HG03469 (cell line): Measurements from ENCODE around the gene TTC9B.

Source experiments
- ATAC-seq: cut with Tn5 transposase; IDR thresholded peaks from one replicate; pipeline ENCODE4 v1.9.1; 2021; ENCODE audit warnings: mild to moderate bottlenecking, moderate library complexity, moderate number of reproducible peaks; ENCODE audit not compliant: unreplicated experiment

Gene TTC9B

DNA sequence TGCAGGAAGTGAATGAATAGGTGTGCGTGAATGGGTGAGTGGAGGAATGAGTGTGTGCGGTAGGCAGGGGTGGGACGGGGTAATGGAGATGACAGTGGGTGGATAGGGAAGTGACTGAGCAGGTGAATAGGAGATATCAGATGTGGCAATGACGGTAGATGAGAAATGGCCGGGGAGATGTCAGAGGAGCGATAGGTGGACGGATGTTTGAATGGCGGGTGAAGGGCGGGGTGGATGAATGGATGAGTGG lies 1.5 kb downstream of the TTC9B start:
- ATAC-seq = no peak

DNA sequence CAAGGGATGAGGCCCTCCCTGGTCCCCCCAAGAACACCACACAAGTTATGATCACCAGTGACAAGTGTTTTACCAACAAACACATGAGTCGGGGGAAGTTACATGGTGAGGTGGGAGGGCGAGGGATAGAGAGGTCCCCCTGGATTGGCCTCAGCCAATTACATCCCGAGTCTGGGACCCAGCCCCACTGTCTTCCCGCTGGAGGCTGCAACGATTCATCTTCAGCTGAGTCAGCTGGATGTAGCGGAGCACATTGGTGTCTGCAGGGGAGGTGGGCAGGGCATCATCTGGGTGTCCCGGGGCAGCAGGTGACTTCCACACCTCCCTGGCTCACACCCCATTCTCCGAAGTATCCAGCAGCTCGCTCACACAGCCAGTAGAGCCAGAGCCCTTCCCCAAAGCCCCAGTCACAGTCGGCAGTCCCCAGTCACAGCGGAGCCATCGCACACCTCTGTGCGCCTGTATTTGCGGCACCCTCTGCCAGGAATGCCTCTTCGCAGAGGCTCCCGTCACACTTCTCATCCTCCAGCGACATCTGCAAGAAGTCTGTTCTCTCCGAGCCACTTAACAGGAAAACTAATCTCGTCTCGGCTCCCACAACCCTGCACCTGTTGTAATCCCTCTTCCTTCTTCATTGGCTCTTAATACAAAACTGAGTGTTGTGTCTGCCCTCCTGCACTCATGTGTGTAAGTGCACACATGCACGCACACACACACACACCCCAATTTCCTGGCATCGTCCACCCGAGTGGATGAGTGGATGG lies 2.0 kb downstream of the TTC9B start:
- ATAC-seq = no peak

DNA sequence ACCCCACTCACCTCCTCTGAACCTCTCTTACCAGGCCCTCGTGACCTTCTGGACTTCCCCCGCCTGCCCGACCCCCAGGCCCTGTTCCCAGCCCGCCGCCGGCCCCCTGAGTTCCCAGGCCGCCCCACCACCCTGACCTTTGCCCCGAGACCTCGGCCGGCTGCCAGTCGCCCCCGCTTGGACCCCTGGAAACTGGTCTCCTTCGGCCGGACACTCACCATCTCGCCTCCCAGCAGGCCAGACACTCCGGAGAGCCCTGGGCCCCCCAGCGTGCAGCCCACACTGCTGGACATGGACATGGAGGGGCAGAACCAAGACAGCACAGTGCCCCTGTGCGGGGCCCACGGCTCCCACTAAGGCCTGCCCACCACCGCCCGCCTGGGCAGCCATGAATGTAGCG lies 3.2 kb downstream of the TTC9B start:
- ATAC-seq = no peak

DNA sequence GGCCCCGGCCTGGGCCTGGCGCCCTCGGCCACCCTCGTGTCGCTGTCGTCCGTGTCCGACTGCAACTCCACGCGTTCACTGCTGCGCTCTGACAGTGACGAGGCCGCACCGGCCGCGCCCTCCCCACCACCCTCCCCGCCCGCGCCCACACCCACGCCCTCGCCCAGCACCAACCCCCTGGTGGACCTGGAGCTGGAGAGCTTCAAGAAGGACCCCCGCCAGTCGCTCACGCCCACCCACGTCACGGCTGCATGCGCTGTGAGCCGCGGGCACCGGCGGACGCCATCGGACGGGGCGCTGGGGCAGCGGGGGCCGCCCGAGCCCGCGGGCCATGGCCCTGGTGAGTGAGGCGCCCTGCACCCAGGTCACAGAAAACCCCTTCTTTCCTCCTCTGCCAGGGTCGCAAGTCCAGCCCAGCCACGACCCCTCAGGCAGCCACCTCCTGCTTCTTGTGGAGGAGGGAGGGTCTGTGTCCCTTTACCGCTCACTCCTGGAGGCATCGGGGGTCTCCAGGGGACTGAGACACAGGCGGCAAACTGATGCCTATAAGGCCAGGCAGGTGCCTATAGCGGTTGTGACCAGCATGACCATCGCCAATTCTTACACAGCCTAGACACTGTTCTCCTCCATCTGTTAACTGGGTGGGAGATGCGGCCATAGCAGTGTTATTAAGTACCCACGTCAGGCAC lies 4.2 kb downstream of the TTC9B start:
- no peak for ATAC-seq

DNA sequence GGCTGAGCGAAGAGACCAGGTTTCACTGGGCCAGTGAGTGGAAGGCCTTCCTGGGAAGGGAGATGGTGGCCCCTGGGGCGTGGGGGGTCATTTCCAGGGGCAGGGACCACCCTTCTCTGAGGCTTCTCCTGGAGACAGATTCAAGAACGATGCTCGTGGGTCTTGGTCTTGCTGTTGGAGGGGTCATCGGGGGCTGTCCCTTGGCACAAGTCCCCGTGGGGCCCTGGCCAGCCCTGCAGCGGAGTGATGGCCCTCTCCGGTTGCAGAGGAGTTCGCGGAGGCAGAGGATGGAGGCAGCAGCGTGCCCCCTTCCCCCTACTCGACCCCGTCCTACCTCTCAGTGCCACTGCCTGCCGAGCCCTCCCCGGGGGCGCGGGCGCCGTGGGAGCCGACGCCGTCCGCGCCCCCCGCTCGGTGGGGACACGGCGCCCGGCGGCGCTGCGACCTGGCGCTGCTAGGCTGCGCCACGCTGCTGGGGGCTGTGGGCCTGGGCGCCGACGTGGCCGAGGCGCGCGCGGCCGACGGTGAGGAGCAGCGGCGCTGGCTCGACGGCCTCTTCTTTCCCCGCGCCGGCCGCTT lies 4.8 kb downstream of the TTC9B start:
- ATAC-seq = no peak

- ATAC-seq = no peak
Measured at GRCh38 chr19:40210889-40211288, 7.3 kb downstream of the TTC9B start.

- ATAC-seq = no peak
Measured at GRCh38 chr19:40208602-40209001, 9.6 kb downstream of the TTC9B start.

DNA sequence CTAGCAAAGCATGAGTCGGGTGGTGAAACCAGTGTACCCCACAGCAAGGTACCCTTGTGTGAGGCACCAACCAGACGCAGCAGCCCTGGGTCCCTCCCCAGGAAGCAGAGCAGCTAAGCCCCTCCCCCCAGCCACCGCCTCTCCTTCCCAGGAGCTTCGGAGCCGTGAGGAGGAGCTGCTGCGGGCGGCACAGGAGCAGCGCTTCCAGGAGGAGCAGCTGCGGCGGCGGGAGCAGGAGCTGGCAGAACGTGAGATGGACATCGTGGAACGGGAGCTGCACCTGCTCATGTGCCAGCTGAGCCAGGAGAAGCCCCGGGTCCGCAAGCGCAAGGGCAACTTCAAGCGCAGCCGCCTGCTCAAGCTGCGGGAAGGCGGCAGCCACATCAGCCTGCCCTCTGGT lies 12.4 kb downstream of the TTC9B start:
- no peak for ATAC-seq

GRCh38 chr19:40204381-40204780 lies 13.8 kb downstream of the TTC9B start:
- no peak for ATAC-seq

GRCh38 chr19:40200341-40201099 lies 17.7 kb downstream of the TTC9B start:
- no peak for ATAC-seq

DNA sequence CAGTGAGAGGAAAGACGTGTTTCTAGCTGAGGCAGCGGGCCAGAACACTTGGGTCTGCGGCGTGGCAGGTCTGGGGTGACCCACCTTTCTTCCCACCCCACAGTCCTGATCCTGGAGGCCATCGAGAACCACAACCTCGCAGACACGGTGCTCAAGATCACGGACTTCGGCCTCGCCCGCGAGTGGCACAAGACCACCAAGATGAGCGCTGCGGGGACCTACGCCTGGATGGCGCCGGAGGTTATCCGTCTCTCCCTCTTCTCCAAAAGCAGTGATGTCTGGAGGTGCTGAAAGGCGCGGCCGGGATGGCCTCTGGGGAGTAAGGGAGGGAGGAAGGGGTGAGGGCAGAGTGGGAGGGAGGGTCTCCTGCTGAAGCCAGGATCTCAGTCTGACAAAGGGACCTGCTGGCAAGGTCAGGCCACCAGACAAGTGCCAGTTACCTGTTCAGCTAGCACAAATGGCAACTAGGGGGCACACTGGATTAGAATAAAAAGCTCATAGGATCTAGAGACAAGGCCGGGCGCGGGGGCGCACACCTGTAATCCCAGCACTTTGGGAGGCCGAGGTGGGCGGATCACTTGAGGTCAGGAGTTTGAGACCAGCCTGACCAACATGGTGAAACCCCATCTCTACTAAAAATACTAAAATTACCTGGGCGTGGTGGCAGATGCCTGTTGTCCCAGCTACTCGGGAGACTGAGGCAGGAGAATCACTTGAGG lies 19.8 kb downstream of the TTC9B start:
- no peak for ATAC-seq

DNA sequence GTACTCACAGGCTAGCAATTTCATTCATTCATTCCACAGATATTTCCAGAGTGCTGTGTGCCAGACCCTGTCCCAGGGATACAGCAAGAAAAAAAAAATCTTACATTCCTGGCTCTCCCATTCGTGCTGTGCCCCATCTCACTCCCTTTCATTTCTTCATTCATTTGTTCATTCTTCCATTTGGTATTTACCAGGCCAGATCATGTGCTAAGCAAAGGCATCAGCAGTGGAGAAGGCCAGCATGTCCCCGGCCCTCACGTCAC lies 24.7 kb downstream of the TTC9B start:
- ATAC-seq = no peak

DNA sequence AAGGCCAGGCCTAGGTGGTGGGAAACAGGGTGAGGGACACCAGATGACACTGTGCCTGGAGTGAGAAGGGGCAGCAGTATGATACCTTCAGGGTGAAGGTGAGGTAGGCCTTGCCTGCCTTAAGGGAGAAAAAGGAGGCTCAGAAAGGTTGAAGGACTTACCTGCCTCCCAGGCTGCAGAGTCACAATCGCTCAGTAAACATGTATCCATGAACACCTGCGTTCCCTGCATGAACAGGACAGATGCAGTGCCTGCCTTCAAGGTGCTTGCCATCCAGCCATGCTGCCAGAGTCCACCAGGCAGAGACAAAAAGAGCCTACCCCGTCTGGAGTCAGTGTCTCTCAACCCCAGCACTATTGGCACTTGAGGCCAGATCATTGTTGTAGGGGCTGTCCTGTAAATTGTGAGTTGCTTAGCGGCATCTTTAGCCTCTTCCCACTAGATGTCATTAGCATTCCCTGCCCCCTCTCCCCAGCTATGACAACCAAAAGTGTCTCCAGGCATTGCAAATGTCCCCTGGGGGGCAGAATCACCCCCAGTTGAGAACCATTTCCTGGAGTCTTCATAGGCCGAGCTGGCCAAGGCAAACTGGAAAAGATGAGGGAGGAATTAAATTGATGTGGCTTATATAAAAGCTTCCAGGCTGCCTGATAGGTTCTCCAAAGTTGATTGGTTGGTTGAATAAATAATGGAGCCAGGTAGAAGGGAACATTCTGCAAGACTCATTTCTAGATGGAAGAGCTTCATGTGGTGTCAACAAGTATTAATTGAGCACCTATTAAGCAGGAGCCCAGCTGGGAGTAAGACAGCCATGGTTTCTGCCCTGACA lies 25.2 kb downstream of the TTC9B start:
- ATAC-seq = no peak

DNA sequence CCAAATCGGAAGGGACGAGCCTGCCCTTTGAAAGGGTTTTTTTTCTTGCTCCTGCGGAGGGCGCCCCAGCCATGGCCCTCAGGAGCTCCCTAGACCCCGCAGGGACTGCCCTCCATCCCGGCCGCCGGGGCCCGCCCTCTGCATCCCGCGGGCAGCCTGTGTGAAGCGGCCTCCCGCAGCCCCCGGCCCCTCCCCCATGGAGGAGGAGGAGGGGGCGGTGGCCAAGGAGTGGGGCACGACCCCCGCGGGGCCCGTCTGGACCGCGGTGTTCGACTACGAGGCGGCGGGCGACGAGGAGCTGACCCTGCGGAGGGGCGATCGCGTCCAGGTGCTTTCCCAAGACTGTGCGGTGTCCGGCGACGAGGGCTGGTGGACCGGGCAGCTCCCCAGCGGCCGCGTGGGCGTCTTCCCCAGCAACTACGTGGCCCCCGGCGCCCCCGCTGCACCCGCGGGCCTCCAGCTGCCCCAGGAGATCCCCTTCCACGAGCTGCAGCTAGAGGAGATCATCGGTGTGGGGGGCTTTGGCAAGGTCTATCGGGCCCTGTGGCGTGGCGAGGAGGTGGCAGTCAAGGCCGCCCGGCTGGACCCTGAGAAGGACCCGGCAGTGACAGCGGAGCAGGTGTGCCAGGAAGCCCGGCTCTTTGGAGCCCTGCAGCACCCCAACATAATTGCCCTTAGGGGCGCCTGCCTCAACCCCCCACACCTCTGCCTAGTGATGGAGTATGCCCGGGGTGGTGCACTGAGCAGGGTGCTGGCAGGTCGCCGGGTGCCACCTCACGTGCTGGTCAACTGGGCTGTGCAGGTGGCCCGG lies 26.1 kb downstream of the TTC9B start:
- ATAC-seq = no peak

DNA sequence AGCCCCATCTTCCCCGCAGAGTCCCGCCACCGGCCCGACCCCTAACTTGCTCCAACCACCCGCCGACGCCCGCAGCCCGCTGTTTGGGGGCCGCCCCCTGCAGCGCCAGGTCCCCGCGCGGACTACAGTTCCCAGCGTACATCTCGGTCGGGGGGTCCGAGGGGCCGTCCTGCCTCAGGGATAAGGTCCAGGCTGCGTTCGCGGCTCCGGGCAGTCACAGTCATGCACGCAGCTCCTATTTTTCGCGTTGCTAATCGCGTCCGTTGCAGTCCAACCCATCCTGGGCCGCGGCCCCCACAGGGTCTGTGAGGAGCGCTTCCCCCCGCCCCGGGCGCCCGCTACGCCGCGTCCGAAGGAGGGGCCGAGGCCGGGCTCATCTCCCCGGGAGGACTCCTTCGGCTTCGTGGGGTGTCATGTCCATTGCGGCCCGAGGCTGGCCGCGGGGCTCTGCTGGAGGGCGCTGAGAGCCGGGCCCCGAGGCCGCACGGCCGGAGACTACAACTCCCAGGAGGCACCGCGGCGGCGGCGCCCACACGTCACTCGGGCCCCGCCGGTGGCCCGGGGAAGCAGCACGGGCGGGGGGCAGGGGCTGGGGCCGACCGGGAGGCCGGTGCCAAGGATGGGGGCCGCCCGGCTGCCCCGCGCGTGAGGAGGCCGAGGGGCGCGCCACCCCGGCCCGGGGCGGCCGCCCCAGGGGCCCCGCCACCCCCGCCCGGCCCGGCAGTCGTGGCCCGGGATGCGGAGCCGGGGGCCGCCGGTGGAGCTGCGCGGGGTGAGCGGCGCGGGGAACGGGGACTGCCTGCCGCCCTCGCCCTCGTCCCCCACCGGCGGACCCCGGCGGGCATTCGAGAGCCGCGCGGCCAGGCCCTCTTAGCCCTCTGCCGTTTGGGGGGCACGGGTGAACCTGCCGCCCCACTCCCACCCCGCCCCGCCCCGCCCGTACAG lies 27.0 kb downstream of the TTC9B start, which contains the start of gene MAP3K10:
MAP3K10 (plus strand) TSS at position 536 of the 945 bp plus-strand sequence. CDS start 606 bp downstream, outside the sequence.
- no peak for ATAC-seq

DNA sequence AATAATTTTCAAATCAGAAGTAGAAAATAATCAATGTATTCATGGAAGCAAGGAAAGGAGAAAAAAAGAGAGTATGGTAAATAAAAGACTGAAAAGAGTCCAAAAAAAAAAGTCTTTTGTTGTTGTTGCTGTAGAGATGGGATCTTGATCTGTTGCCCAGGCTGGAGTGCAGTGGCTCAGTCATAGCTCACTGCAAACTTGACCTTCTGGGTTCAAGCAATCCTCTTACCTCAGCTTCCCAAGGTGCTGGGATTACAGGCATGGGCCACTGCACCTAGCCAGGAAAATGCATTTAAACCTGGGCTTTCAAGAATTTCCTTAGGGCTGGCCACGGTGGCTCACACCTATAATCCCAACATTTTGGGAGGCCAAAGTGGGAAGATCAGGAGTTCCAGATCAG lies 33.9 kb downstream of the TTC9B start:
- ATAC-seq = no peak

DNA sequence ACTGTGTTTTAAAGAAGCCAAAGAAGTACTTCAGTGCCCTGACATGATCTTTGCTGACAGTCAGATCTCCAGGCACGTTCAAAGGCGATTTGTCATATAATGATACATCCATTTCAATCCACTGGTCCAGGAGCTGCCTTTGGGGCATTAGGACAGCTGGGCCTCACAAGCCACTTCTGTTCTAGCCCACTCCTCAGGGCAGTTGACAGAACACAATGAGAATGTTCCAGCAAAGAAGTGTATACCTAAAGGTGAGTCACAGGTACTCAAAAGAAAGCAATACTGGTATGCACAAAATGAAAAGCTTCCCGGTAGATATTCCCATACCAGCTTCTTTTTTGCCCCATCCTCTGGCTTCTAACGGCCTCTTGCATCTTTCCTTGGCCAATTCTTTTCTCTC lies 39.4 kb downstream of the TTC9B start:
- ATAC-seq = no peak

DNA sequence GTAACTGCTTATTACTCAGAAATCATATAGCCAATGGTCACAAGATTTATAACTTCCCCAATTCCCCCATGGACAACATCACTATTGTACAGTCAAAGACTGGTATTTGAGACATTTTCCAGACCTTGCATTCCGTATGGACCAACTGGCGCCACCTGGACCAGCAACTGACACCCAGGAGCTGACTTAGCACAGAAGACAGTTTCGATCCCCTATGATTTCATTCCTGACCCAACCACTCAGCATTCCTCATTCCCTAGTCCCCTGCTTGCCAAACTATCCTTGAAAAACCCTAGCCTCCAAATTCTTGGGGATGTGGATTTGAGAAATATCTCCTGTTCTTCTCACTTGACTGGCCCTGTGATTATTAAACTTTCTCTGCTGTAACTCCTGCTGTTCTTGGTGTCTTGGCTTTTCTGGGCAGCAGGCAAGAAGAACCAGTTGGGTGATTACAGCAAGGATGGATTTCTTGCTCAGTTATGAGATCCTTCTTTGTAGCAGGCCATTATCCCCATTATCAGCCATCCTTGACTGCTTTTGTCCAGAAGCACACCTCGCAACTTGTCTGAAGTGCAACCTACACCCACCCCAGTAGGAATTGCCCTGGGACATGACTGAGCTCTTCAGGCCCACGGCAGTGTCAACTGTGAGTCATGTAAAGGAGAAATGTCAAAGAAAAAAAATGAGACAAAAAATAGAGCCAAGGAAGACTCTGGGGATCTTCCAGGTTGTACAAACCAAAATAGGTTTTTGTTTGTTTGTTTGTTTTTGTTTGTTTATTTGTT lies 40.7 kb downstream of the TTC9B start:
- ATAC-seq = no peak
